Ishikawa (cell line): ENCODE measurements around the gene RAMP1.

Experiments
- EGR1 ChIP-seq: IDR thresholded peaks from 2 replicates; pipeline ENCODE4 v1.6.1; 2012
- EP300 ChIP-seq: IDR thresholded peaks from 2 replicates; pipeline ENCODE4 v1.6.1; 2012; ENCODE audit warnings: borderline replicate concordance
- NFIC ChIP-seq: IDR thresholded peaks from 2 replicates; pipeline ENCODE4 v1.6.1; 2012
- YY1 ChIP-seq: IDR thresholded peaks from 2 replicates; pipeline ENCODE4 v1.6.1; 2012; ENCODE audit warnings: low read depth
- ZBTB7A ChIP-seq: IDR thresholded peaks from 2 replicates; pipeline ENCODE4 v1.6.1; 2012; ENCODE audit warnings: low read depth

- TF ChIP-seq EP300, result no peak
- TF ChIP-seq ZBTB7A, result no peak
- no peak for TF ChIP-seq EGR1
- no peak for TF ChIP-seq NFIC
- TF ChIP-seq YY1, result no peak
Observed at GRCh38 chr2:237861875-237862527, 2.6 kb downstream of the RAMP1 start.
